ENCODE measurements around the gene DAGLA. TPM values are rescaled to one million over a fixed set of nuclear protein-coding genes. Genes with fewer than 3 reads are reported as not detected.

Gene DAGLA
- total and polyA plus RNA-seq, 2 of the 13 experiments (the other 11 are each of a cell fraction or from before 2014, with no cell fraction given): 2.6 to 3.9 TPM

DNA sequence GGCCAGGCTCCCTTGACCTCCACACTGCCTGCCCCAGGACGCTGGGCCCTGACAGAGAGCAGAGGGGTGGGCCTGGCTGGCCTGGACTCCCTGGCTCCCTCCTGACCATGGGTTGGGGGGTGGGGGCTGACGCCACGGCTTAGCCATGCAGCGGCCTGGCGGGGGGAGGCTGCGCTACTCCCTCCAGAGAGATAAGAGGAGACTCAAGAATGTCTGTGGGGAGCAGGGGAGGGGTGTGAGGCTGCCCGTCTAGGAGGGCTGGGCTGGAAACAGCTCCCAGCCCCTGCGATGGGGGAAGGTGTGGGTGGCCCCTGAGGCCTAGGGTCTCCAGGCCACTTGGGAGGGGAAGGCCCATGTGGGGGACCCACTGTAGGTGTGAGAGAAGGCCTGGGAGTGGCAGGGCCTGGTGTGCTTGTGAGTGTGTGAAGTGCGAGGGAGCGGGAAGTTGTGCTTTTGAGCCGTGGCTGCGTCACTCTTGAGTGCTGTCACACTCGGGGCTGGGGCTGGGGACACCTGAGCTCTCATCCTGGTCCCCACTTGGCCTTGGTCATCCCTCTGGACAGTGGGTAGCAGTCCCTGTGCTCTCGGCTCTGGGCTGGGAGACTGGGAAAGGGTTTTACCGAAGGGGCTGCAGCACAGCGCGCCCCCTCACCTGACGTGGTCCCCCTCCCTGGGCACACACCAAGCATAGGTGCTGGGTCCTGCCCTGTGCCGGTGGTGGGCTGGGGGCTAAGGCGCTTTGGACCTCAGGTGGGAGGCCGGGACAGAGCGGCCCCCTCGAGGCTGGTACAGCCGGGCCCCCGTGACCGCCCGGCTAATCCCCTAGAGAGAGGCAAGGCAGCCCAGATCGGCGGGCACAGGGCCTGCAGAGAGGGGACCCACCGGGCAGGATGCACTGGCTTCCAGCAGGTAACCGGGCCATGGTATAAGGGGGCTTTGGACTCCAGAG is 74.6 kb downstream of the DAGLA start (continued):
- TF ChIP-seq TBL1XR1 (IDR thresholded peaks at IDR 0.05; ENCODE audit: borderline replicate concordance, low read length, partially characterized antibody) (no peak), AGO2 (optimal IDR thresholded peaks at IDR 0.05; ENCODE audit: low read depth, low read length) (peak; percentile 83), ZNF432 (CRISPR knock-in tag; IDR thresholded peaks at IDR 0.05; ENCODE audit: borderline replicate concordance) (no peak), SRY (CRISPR knock-in tag; IDR thresholded peaks at IDR 0.05) (no peak), HOXA5 (CRISPR knock-in tag; IDR thresholded peaks at IDR 0.05) (no peak), ZNF431 (CRISPR knock-in tag; IDR thresholded peaks at IDR 0.05; ENCODE audit: borderline replicate concordance, low read depth) (no peak), IRF2 (CRISPR knock-in tag; IDR thresholded peaks at IDR 0.05) (no peak), ZNF550 (CRISPR knock-in tag; IDR thresholded peaks at IDR 0.05; ENCODE audit: borderline replicate concordance) (no peak), RBFOX2 (IDR thresholded peaks at IDR 0.05; ENCODE audit: low read depth, low read length) (peak; percentile 37; the same call in 1 of the 2 replicates), LCORL (IDR thresholded peaks at IDR 0.05) (no peak), LCORL (CRISPR knock-in tag; IDR thresholded peaks at IDR 0.05) (0 out of 2 replicates have a peak, but pooled peaks have one; percentile 17), ZNF607 (CRISPR knock-in tag; IDR thresholded peaks at IDR 0.05; ENCODE audit: borderline replicate concordance) (no peak)
- TF ChIP-seq, protein P1, sequence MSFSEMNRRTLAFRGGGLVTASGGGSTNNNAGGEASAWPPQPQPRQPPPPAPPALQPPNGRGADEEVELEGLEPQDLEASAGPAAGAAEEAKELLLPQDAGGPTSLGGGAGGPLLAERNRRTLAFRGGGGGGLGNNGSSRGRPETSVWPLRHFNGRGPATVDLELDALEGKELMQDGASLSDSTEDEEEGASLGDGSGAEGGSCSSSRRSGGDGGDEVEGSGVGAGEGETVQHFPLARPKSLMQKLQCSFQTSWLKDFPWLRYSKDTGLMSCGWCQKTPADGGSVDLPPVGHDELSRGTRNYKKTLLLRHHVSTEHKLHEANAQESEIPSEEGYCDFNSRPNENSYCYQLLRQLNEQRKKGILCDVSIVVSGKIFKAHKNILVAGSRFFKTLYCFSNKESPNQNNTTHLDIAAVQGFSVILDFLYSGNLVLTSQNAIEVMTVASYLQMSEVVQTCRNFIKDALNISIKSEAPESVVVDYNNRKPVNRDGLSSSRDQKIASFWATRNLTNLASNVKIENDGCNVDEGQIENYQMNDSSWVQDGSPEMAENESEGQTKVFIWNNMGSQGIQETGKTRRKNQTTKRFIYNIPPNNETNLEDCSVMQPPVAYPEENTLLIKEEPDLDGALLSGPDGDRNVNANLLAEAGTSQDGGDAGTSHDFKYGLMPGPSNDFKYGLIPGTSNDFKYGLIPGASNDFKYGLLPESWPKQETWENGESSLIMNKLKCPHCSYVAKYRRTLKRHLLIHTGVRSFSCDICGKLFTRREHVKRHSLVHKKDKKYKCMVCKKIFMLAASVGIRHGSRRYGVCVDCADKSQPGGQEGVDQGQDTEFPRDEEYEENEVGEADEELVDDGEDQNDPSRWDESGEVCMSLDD (CRISPR knock-in tag; IDR thresholded peaks at IDR 0.05; ENCODE audit: borderline replicate concordance): no peak
- TF ChIP-seq, protein P2, sequence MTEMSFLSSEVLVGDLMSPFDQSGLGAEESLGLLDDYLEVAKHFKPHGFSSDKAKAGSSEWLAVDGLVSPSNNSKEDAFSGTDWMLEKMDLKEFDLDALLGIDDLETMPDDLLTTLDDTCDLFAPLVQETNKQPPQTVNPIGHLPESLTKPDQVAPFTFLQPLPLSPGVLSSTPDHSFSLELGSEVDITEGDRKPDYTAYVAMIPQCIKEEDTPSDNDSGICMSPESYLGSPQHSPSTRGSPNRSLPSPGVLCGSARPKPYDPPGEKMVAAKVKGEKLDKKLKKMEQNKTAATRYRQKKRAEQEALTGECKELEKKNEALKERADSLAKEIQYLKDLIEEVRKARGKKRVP (CRISPR knock-in tag; IDR thresholded peaks at IDR 0.05): no peak
- TF ChIP-seq, protein P3, sequence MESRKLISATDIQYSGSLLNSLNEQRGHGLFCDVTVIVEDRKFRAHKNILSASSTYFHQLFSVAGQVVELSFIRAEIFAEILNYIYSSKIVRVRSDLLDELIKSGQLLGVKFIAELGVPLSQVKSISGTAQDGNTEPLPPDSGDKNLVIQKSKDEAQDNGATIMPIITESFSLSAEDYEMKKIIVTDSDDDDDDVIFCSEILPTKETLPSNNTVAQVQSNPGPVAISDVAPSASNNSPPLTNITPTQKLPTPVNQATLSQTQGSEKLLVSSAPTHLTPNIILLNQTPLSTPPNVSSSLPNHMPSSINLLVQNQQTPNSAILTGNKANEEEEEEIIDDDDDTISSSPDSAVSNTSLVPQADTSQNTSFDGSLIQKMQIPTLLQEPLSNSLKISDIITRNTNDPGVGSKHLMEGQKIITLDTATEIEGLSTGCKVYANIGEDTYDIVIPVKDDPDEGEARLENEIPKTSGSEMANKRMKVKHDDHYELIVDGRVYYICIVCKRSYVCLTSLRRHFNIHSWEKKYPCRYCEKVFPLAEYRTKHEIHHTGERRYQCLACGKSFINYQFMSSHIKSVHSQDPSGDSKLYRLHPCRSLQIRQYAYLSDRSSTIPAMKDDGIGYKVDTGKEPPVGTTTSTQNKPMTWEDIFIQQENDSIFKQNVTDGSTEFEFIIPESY (CRISPR knock-in tag; IDR thresholded peaks at IDR 0.05): peak; percentile 89
- TF ChIP-seq, protein P4, sequence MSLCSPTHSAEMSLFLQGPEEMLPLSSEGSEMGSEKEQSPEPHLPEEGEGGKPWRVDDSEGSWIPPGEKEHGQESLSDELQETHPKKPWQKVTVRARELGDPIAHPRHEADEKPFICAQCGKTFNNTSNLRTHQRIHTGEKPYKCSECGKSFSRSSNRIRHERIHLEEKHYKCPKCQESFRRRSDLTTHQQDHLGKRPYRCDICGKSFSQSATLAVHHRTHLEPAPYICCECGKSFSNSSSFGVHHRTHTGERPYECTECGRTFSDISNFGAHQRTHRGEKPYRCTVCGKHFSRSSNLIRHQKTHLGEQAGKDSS (CRISPR knock-in tag; IDR thresholded peaks at IDR 0.05; ENCODE audit: borderline replicate concordance, low read depth): 0 out of 2 replicates have a peak, but pooled peaks have one; percentile 19
- TF ChIP-seq, protein P5, sequence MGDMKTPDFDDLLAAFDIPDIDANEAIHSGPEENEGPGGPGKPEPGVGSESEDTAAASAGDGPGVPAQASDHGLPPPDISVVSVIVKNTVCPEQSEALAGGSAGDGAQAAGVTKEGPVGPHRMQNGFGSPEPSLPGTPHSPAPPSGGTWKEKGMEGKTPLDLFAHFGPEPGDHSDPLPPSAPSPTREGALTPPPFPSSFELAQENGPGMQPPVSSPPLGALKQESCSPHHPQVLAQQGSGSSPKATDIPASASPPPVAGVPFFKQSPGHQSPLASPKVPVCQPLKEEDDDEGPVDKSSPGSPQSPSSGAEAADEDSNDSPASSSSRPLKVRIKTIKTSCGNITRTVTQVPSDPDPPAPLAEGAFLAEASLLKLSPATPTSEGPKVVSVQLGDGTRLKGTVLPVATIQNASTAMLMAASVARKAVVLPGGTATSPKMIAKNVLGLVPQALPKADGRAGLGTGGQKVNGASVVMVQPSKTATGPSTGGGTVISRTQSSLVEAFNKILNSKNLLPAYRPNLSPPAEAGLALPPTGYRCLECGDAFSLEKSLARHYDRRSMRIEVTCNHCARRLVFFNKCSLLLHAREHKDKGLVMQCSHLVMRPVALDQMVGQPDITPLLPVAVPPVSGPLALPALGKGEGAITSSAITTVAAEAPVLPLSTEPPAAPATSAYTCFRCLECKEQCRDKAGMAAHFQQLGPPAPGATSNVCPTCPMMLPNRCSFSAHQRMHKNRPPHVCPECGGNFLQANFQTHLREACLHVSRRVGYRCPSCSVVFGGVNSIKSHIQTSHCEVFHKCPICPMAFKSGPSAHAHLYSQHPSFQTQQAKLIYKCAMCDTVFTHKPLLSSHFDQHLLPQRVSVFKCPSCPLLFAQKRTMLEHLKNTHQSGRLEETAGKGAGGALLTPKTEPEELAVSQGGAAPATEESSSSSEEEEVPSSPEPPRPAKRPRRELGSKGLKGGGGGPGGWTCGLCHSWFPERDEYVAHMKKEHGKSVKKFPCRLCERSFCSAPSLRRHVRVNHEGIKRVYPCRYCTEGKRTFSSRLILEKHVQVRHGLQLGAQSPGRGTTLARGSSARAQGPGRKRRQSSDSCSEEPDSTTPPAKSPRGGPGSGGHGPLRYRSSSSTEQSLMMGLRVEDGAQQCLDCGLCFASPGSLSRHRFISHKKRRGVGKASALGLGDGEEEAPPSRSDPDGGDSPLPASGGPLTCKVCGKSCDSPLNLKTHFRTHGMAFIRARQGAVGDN (CRISPR knock-in tag; IDR thresholded peaks at IDR 0.05): peak; percentile 57
